D721Med (cell line): ENCODE data around the gene TGDS.
A peak's percentile ranks its signal among the peaks of the same experiment; 100 is the strongest.

Source experiments
- DNase-seq: peaks from one replicate; pipeline ENCODE4 v3.0.0; 2011; ENCODE audit warnings: low spot score; ENCODE audit not compliant: insufficient read length
- FAIRE-seq: peaks from 2 replicates; lab custom pipeline; 2011; peaks lifted over from hg19 to GRCh38; lab: Jason Lieb, UNC
- CTCF ChIP-seq: IDR thresholded peaks from 2 replicates; pipeline ENCODE4 v1.5.1; 2012; ENCODE audit warnings: mild to moderate bottlenecking, control low read depth; ENCODE audit not compliant: insufficient read depth; ENCODE audit errors: missing control alignments

TGDS gene

DNA sequence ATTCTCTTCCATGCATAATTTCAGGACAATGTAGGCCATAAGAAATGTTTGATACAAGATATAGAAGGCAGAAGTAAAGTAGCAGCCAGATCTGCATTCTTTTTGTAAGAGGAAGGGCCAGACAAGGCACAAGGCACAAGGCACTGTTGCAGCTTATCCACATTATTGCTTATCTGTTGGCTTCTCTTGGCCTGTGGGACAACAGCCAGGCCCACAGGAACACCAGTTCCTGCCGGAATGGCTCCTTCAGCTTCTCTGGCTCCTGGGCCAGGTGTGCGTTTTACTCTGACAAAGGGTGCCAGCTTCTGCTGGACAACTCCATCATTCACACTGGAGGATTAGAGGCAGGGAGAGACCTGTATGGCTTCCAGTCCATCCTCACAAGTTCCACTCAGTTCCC, 34.9 kb upstream of the TGDS start:
- TF ChIP-seq CTCF, result no peak
- FAIRE-seq, result no peak
- DNase-seq, result no peak

- no peak for TF ChIP-seq CTCF
- no peak for DNase-seq
- no peak for FAIRE-seq
Observed at GRCh38 chr13:94623316-94623715, 27.4 kb upstream of the TGDS start.

DNA sequence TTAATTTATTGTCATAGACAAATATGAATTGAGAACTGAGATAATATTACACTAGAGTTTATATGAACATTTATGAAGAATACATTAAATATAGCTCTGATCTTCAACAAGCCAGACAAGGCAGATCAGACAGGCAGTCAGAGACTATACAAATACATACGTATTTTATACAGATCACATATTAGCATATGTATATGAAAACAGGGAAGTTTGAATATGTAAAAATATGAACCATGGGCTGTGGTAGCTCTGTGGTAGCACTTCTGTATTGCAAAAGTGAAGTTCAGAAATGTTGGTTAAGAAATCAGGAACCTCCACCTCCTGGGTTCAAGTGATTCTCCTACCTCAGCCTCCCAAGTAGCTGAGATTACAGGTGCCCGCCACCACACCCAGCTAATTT, 26.4 kb upstream of the TGDS start:
- FAIRE-seq (no peak), DNase-seq (no peak)
- no peak for TF ChIP-seq CTCF

GRCh38 chr13:94620286-94620896, 24.4 kb upstream of the TGDS start:
- TF ChIP-seq CTCF, result peak; percentile 72
- FAIRE-seq (no peak), DNase-seq (no peak)

DNA sequence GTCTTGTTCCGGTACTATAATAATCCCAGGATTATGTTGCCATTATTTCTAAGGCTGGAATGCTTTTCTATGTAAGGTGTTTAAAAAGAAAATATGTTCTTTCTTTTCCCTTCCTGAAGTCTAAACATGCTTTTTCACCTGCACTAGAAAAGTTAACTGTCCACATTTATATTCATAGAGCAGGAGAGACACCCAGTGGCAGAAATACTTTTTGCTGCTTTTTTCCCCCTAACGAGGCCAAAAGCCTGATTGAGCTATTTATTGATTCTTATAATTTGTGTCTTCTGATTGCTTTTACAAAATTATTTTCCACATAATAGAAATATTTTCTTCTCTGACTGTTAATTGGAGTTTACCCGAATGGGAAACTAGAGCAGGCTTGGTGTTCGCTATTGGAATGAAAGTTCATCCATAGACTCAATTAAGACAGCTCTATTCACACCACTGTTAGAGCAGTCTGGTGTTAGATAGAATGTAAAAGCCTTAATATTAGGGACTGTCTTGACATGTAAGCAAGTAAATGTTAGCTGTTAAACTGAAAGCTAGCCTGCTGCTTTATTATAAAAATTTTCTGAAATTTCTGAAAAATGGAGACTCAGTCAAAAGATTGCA, 21.5 kb upstream of the TGDS start:
- peak; percentile 83 for TF ChIP-seq CTCF
- DNase-seq (no peak), FAIRE-seq (peak; percentile 79)

DNA sequence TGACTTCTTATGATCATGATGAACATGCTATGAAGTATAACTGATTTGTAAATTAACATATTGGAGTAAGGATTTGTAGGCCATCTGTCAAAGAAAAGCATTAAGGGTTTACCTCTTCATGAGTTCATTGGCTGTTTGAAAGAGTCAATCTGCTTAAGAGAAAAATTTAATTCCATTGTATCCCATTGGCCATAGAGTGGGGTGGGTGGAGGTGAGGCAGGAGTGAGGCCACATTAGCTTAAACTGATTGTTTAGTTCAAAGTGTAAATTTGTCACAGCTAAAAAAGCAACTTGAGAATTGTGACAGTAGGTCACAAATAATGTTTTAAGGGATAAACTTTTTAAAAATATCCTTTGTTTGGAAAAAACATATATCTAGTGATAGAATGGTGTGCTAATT, 17.1 kb upstream of the TGDS start:
- DNase-seq (peak; percentile 62), FAIRE-seq (peak; percentile 99)
- TF ChIP-seq CTCF, result no peak

- DNase-seq (no peak), FAIRE-seq (peak; percentile 56)
- TF ChIP-seq CTCF, result no peak
Observed at GRCh38 chr13:94612050-94612449, 16.1 kb upstream of the TGDS start.
